Endothelial cell of umbilical vein (primary cell): ENCODE results near the gene RAB27B. TPM values are rescaled to one million over a fixed set of nuclear protein-coding genes. Genes with fewer than 3 reads are reported as not detected.

Experiments used
- BruUV-seq: library from RNA; stranded (reverse); fragments of 400-500 nt; replicated peaks from 2 replicates; lab custom pipeline; 2021; lab: Mats Ljungman, UMichigan
- CTCF ChIA-PET: fragments of 300-600, 350-600 bp; sonication (Branson Sonifier 250); formaldehyde crosslinking; loops from one replicate; lab custom pipeline; 2021; ENCODE audit warnings: antibody characterized with exemption, inconsistent platforms; lab: Charles Lee
- POLR2A ChIA-PET: fragments of 300-600, 350-600 bp; sonication (Branson Sonifier 250); formaldehyde crosslinking; loops from one replicate; lab custom pipeline; 2021; ENCODE audit warnings: antibody characterized with exemption, inconsistent platforms; lab: Charles Lee
- DNase-seq: peaks from one replicate; pipeline ENCODE4 v3.0.0-alpha.2; 2011; ENCODE audit warnings: low read depth, low spot score
- FAIRE-seq: peaks from 2 replicates; lab custom pipeline; 2011; peaks lifted over from hg19 to GRCh38; lab: Jason Lieb, UNC
- H2AFZ ChIP-seq: 2 replicates; pipeline ENCODE4 v1.6.0; 2012; ENCODE audit warnings: low read depth, low read length, control low read depth, inconsistent platforms
- H3K27ac ChIP-seq: 2 replicates; pipeline ENCODE4 v1.5.1; 2011; ENCODE audit warnings: low read depth, mild to moderate bottlenecking, control low read depth, low read length, moderate library complexity; ENCODE audit not compliant: insufficient read depth
- H3K27me3 ChIP-seq, 2 experiments: 2 replicates each; pipeline versions ENCODE4 v1.6.0 to v1.6.1; 2011; ENCODE audit warnings: low read length in 2 of 2, mixed read lengths in 1 of 2; ENCODE audit not compliant: control insufficient read depth in 2 of 2, insufficient read depth in 2 of 2
- H3K36me3 ChIP-seq, 2 experiments: 2 replicates in 1 of 2; 3 replicates in 1 of 2; pipeline ENCODE4 v1.5.1; 2011; ENCODE audit warnings: low read length in 2 of 2, mild to moderate bottlenecking in 1 of 2, moderate library complexity in 1 of 2; ENCODE audit not compliant: control insufficient read depth in 2 of 2, insufficient read depth in 2 of 2; ENCODE audit errors: extremely low read depth in 1 of 2
- H3K4me1 ChIP-seq: 3 replicates; pipeline ENCODE4 v1.5.1; 2011; ENCODE audit warnings: mild to moderate bottlenecking, low read length; ENCODE audit not compliant: control insufficient read depth, insufficient read depth; ENCODE audit errors: extremely low read depth
- H3K4me2 ChIP-seq: 2 replicates; pipeline ENCODE4 v1.6.1; 2011; ENCODE audit warnings: low read length, control low read depth, mixed read lengths; ENCODE audit not compliant: insufficient read depth
- H3K4me3 ChIP-seq, 3 experiments: fragments of 200-600 bp in 1 of 3; sonication (generic), shearing (Covaris generic) in 1 of 3; replicated peaks in 1 of 3; 2 replicates each; pipeline ENCODE4 v1.5.1; 2011 to 2016; ENCODE audit warnings: control low read depth in 3 of 3, low read length in 3 of 3, mild to moderate bottlenecking in 2 of 3, inconsistent platforms in 1 of 3, low read depth in 1 of 3, moderate library complexity in 1 of 3; ENCODE audit not compliant: insufficient read depth in 1 of 3
- H3K79me2 ChIP-seq: 2 replicates; pipeline ENCODE4 v1.6.0; 2012; ENCODE audit warnings: low read length, inconsistent platforms; ENCODE audit not compliant: control insufficient read depth, insufficient read depth
- H3K9ac ChIP-seq: replicated peaks from 2 replicates; pipeline ENCODE3; 2011; ENCODE audit warnings: low read length, control low read depth; ENCODE audit not compliant: insufficient read depth; ENCODE audit errors: extremely low read depth
- H3K9me1 ChIP-seq: replicated peaks from 3 replicates; pipeline ENCODE4 v1.6.0; 2011; ENCODE audit warnings: mild to moderate bottlenecking, low read length; ENCODE audit not compliant: control insufficient read depth, insufficient read depth; ENCODE audit errors: extremely low read depth
- H3K9me3 ChIP-seq: replicated peaks from 2 replicates; pipeline ENCODE4 v1.5.1; 2012; ENCODE audit warnings: low read length, inconsistent platforms; ENCODE audit not compliant: control insufficient read depth, insufficient read depth
- H4K20me1 ChIP-seq: replicated peaks from 2 replicates; pipeline ENCODE3; 2011; ENCODE audit warnings: mild to moderate bottlenecking, low read length; ENCODE audit not compliant: control insufficient read depth, insufficient read depth; ENCODE audit errors: extremely low read depth
- FOS ChIP-seq: IDR thresholded peaks from 2 replicates; pipeline ENCODE4 v1.6.1; 2011; ENCODE audit warnings: mild to moderate bottlenecking, low read length, moderate library complexity, borderline replicate concordance; ENCODE audit not compliant: insufficient read depth
- GATA2 ChIP-seq: IDR thresholded peaks from 2 replicates; pipeline ENCODE4 v1.7.0; 2011; ENCODE audit warnings: low read depth, mild to moderate bottlenecking, moderate library complexity, mixed read lengths, low read length; ENCODE audit not compliant: insufficient read length, insufficient read depth
- JUN ChIP-seq: IDR thresholded peaks from 2 replicates; pipeline ENCODE4 v1.6.1; 2011; ENCODE audit warnings: borderline replicate concordance, low read depth; ENCODE audit not compliant: insufficient read length, insufficient read depth
- MYC ChIP-seq: IDR thresholded peaks from one replicate; pipeline ENCODE4 v1.6.1; 2011; ENCODE audit warnings: mild to moderate bottlenecking, low read depth, low read length
- POLR2A ChIP-seq: IDR thresholded peaks from 2 replicates; pipeline ENCODE4 v1.6.1; 2012; ENCODE audit warnings: low read depth, mild to moderate bottlenecking, control low read depth, low read length
- POLR2AphosphoS5 ChIP-seq: IDR thresholded peaks from 2 replicates; pipeline ENCODE4 v1.6.1; 2012; ENCODE audit warnings: low read depth, mild to moderate bottlenecking, control low read depth, low read length, moderate library complexity; ENCODE audit not compliant: insufficient read depth
- dilution Hi-C: fragments of 300-500 bp; cut with MboI; formaldehyde crosslinking; loops from one replicate; pipeline ENCODE4 v1.15.0; 2019; ENCODE audit warnings: low sequenced_read_pairs; ENCODE audit not compliant: extremely low pct_ligation_motif_present
- intact Hi-C: fragments of 100-400 bp; cut with micrococcal nuclease; formaldehyde crosslinking; loops from one replicate; pipeline ENCODE4 v1.10.0; 2022
- polyA plus RNA-seq, 4 experiments: library from polyadenylated mRNA; depleted of rRNA in 3 of 4; stranded (reverse) in 3 of 4; unstranded in 1 of 4; fragments of >200 nt; gene quantifications; 2 replicates each; pipeline versions ENCODE4 v1.2.1 to v1.2.3, GENCODE V29; 2011 to 2012; ENCODE audit warnings: missing spikeins in 1 of 4
- total RNA-seq: library from RNA; stranded (reverse); gene quantifications from 2 replicates; pipeline ENCODE4 v1.2.3, GENCODE V29; 2021
- TF ChIP-seq, protein P1 (sequence below), 2 donors: IDR thresholded peaks; 1 replicate in 1 of 2; 2 replicates in 1 of 2; pipeline ENCODE4 v1.5.1; 2011; ENCODE audit warnings: low read length in 2 of 2, mild to moderate bottlenecking in 2 of 2, moderate library complexity in 2 of 2, control low read depth in 1 of 2, inconsistent platforms in 1 of 2, low read depth in 1 of 2; ENCODE audit not compliant: insufficient read depth in 1 of 2; ENCODE audit errors: extremely low read depth in 1 of 2
- TF ChIP-seq, protein P2 (sequence below): IDR thresholded peaks from 2 replicates; pipeline ENCODE4 v1.6.1; 2011; ENCODE audit not compliant: insufficient read depth, insufficient read length

The RAB27B gene
- total and polyA plus RNA-seq, 2 donors (not counting 3 experiments of a cell fraction or from before 2014, with no cell fraction given), result not detected

- Histone ChIP-seq H3K27ac (no peak overlapping the region), H3K9ac (no peak overlapping the region), H3K4me1 (no peaks in the 10 kb centered on the region), H3K9me3 (no peaks in the 10 kb centered on the region), H2AFZ (no peak overlapping the region), H3K27me3 (peaks cover 5 to 10% of the 10 kb centered on the region in 2 experiments), H3K36me3 (no peaks in the 10 kb centered on the region), H3K4me3 (no peak overlapping the region), H3K79me2 (no peaks in the 10 kb centered on the region), H3K4me2 (no peak overlapping the region), H4K20me1 (no peaks in the 10 kb centered on the region), H3K9me1 (no peaks in the 10 kb centered on the region)
- no peak for FAIRE-seq
- no peak for DNase-seq
- intact Hi-C loops (no loop called here), dilution Hi-C loops (no loop called here)
- no peak for TF ChIP-seq MYC
- TF ChIP-seq GATA2, result no peak
- no peak for TF ChIP-seq JUN
- no peak for TF ChIP-seq POLR2AphosphoS5
- TF ChIP-seq, protein P1, sequence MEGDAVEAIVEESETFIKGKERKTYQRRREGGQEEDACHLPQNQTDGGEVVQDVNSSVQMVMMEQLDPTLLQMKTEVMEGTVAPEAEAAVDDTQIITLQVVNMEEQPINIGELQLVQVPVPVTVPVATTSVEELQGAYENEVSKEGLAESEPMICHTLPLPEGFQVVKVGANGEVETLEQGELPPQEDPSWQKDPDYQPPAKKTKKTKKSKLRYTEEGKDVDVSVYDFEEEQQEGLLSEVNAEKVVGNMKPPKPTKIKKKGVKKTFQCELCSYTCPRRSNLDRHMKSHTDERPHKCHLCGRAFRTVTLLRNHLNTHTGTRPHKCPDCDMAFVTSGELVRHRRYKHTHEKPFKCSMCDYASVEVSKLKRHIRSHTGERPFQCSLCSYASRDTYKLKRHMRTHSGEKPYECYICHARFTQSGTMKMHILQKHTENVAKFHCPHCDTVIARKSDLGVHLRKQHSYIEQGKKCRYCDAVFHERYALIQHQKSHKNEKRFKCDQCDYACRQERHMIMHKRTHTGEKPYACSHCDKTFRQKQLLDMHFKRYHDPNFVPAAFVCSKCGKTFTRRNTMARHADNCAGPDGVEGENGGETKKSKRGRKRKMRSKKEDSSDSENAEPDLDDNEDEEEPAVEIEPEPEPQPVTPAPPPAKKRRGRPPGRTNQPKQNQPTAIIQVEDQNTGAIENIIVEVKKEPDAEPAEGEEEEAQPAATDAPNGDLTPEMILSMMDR (IDR thresholded peaks at IDR 0.05; ENCODE audit: extremely low read depth in 1 of 2, insufficient read depth in 1 of 2, low read depth in 1 of 2, low read length in 2 of 2), result no peak
- TF ChIP-seq POLR2A, result no peak
- TF ChIP-seq, protein P2, sequence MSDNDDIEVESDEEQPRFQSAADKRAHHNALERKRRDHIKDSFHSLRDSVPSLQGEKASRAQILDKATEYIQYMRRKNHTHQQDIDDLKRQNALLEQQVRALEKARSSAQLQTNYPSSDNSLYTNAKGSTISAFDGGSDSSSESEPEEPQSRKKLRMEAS, result no peak
- TF ChIP-seq FOS, result no peak
- ChIA-PET POLR2A (no interaction called here), CTCF (no interaction called here)
- BruUV-seq, result no TSS peak
Measured at GRCh38 chr18:54882318-54882717, 54.0 kb downstream of the RAB27B start.
